Measurements from ENCODE around the gene RBM33. TPM values are rescaled to one million over a fixed set of nuclear protein-coding genes. Genes with fewer than 3 reads are reported as not detected.
A peak's percentile ranks its signal among the peaks of the same experiment; 100 is the strongest.

The RBM33 gene
- total RNA-seq, 1 experiment from 2014 or later = 73.6 TPM

DNA sequence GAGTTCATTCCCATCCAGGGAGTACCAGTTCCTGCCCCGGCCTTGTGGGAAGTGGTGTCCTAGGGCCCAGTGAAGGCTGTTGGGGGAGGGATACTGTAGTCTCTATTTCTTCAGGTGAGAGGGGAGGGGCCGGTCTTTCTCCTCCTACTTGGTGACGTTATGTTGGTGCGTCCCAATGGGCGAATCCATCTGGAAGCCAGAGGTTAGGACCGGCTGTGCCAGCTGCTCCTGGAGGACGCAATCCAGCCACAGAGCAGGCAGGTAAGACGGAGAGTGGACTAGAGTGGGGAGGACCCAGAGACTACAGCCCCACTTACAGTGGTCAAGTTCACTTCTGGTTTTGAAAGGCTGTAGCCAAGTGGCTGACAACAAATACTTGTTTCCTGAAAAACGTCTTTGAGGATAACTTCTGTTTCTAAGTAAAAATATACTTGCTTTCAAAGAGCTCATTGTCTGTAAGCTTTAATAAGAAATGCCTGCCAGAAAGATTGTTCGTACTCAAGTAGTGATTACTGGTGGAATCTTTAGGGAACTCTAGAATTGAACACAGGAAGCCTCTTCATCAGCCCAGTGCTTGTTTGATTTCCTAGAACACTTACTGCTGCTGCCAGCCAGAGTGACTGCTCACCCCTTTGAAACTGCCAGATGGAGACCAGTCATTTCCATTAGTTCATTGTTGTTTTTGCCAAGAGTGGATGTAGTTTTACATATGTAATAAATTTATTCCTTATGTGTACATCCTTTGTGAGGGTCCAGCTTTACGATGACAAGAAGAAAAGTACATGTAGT lies 25.4 kb downstream of the RBM33 start:
- DNase-seq (ENCODE audit: low spot score) = no peak
- H3K27ac ChIP-seq (ENCODE audit: low read depth, low read length, poor library complexity, severe bottlenecking) = peak overlapping the region; percentile 1

DNA sequence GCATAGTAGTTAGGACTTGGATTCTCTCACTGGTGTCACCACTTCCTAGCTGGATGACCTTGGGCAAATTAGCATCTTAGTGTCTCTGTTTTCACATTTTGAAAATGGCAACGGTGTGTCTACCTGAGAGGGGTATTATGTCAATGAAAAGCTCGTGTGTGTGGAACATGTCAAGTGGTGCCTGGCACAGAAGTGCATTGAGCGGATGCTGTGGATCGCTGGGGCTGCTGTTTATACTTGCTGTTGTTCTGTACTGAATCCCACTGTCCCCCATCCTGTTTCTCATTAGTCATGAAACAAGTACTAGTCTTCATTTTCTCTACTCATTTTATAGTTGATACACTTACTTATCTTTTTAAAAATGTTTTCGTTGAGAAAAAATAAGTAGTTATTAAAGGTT lies 26.1 kb downstream of the RBM33 start:
- ChIA-PET POLR2A (ENCODE audit: low non-redundant PET) (no interaction called here), CTCF (no interaction called here)
- Histone ChIP-seq H3K36me3 (ENCODE audit: insufficient read depth, low read length, poor library complexity, severe bottlenecking) (no peaks in the 10 kb centered on the region), H3K27me3 (replicated peaks; ENCODE audit: insufficient read depth, low read depth, low read length, poor library complexity) (no peaks in the 10 kb centered on the region), H3K4me3 (ENCODE audit: low read depth, low read length, poor library complexity, severe bottlenecking) (no peak overlapping the region), H3K9me3 (ENCODE audit: low read depth, low read length, poor library complexity, severe bottlenecking) (no peaks in the 10 kb centered on the region), H3K4me1 (ENCODE audit: insufficient read depth, low read length, poor library complexity, severe bottlenecking) (peaks cover 10% of the 10 kb centered on the region), H3K27ac (ENCODE audit: low read depth, low read length, poor library complexity, severe bottlenecking) (no peak overlapping the region)
- intact Hi-C loops (cut with micrococcal nuclease; ENCODE audit: unreplicated experiment) = no loop called here
- DNase-seq (ENCODE audit: low spot score) = no peak
- TF ChIP-seq EZH2 (IDR thresholded peaks at IDR 0.05; ENCODE audit: borderline replicate concordance, low read depth, low read length, poor library complexity, severe bottlenecking) = no peak
- TF ChIP-seq, protein P1, sequence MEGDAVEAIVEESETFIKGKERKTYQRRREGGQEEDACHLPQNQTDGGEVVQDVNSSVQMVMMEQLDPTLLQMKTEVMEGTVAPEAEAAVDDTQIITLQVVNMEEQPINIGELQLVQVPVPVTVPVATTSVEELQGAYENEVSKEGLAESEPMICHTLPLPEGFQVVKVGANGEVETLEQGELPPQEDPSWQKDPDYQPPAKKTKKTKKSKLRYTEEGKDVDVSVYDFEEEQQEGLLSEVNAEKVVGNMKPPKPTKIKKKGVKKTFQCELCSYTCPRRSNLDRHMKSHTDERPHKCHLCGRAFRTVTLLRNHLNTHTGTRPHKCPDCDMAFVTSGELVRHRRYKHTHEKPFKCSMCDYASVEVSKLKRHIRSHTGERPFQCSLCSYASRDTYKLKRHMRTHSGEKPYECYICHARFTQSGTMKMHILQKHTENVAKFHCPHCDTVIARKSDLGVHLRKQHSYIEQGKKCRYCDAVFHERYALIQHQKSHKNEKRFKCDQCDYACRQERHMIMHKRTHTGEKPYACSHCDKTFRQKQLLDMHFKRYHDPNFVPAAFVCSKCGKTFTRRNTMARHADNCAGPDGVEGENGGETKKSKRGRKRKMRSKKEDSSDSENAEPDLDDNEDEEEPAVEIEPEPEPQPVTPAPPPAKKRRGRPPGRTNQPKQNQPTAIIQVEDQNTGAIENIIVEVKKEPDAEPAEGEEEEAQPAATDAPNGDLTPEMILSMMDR (conservative IDR thresholded peaks at IDR 0.05; ENCODE audit: low read depth, low read length) = no peak
- BruUV-seq (replicated peaks) = no TSS peak

More for the DNA sequence above, 25.4 kb downstream of the RBM33 start:
- H3K4me3 ChIP-seq (ENCODE audit: low read depth, low read length, poor library complexity, severe bottlenecking) = no peak overlapping the region
- no peaks in the 10 kb centered on the region for H3K36me3 ChIP-seq (ENCODE audit: insufficient read depth, low read length, poor library complexity, severe bottlenecking)
- no peaks in the 10 kb centered on the region for H3K27me3 ChIP-seq (replicated peaks; ENCODE audit: insufficient read depth, low read depth, low read length, poor library complexity)
- ChIA-PET CTCF (no interaction called here), POLR2A (ENCODE audit: low non-redundant PET) (no interaction called here)
- H3K9me3 ChIP-seq (ENCODE audit: low read depth, low read length, poor library complexity, severe bottlenecking) = no peaks in the 10 kb centered on the region
- H3K4me1 ChIP-seq (ENCODE audit: insufficient read depth, low read length, poor library complexity, severe bottlenecking) = peaks cover 12% of the 10 kb centered on the region
- intact Hi-C loops (cut with micrococcal nuclease; ENCODE audit: unreplicated experiment) = no loop called here
- no TSS peak for BruUV-seq (replicated peaks)
- no peak for TF ChIP-seq EZH2 (IDR thresholded peaks at IDR 0.05; ENCODE audit: borderline replicate concordance, low read depth, low read length, poor library complexity, severe bottlenecking)
- TF ChIP-seq, protein P1 (conservative IDR thresholded peaks at IDR 0.05; ENCODE audit: low read depth, low read length) = no peak

DNA sequence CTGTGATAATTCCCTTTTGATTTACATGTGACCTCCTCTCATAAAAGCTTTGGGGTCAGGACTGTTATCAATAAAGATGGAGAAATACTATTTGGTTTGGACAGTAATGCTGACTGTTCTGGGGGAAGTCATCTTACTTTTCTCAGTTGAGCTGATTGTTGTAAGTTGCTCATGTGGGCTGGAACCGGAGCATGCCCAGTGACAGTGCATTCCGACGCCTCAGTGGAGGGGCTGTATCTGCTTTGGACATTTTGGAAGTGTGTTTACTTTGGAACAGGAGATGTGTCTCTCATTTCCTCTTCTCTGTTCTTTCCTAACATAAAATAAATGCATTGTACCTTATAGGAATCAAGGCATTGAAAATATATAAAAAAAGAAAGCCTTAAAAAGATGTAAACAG lies 30.1 kb downstream of the RBM33 start:
- no peaks in the 10 kb centered on the region for H3K27me3 ChIP-seq (replicated peaks; ENCODE audit: insufficient read depth, low read depth, low read length, poor library complexity)
- H3K4me1 ChIP-seq (ENCODE audit: insufficient read depth, low read length, poor library complexity, severe bottlenecking) = peaks cover 11% of the 10 kb centered on the region
- H3K27ac ChIP-seq (ENCODE audit: low read depth, low read length, poor library complexity, severe bottlenecking) = no peak overlapping the region
- DNase-seq (ENCODE audit: low spot score) = no peak
- no peaks in the 10 kb centered on the region for H3K9me3 ChIP-seq (ENCODE audit: low read depth, low read length, poor library complexity, severe bottlenecking)
- CTCF ChIA-PET = no interaction called here
- no peak overlapping the region for H3K4me3 ChIP-seq (ENCODE audit: low read depth, low read length, poor library complexity, severe bottlenecking)
- POLR2A ChIA-PET (ENCODE audit: low non-redundant PET) = no interaction called here
- TF ChIP-seq, protein P1 (conservative IDR thresholded peaks at IDR 0.05; ENCODE audit: low read depth, low read length) = no peak
- no peak for TF ChIP-seq EZH2 (IDR thresholded peaks at IDR 0.05; ENCODE audit: borderline replicate concordance, low read depth, low read length, poor library complexity, severe bottlenecking)
- intact Hi-C loops (cut with micrococcal nuclease; ENCODE audit: unreplicated experiment) = no loop called here
- H3K36me3 ChIP-seq (ENCODE audit: insufficient read depth, low read length, poor library complexity, severe bottlenecking) = no peaks in the 10 kb centered on the region
- BruUV-seq (replicated peaks) = no TSS peak
